Endodermal cell (in vitro differentiated cells): ENCODE measurements around the gene PARPBP. TPM values are rescaled to one million over a fixed set of nuclear protein-coding genes. Genes with fewer than 3 reads are reported as not detected.

Experiments
- DNase-seq: peaks from one replicate; pipeline ENCODE4 v3.0.0-alpha.2; 2017
- H3K27ac ChIP-seq: 2 replicates; pipeline ENCODE4 v1.5.1; 2013; ENCODE audit warnings: mild to moderate bottlenecking, low read depth, low read length, moderate library complexity
- H3K27me3 ChIP-seq: 2 replicates; pipeline ENCODE4 v1.6.1; 2013; ENCODE audit warnings: mild to moderate bottlenecking, low read length, moderate library complexity; ENCODE audit not compliant: insufficient read depth, control insufficient read depth, poor library complexity, severe bottlenecking
- H3K36me3 ChIP-seq: 2 replicates; pipeline ENCODE4 v1.7.0; 2013; ENCODE audit warnings: mild to moderate bottlenecking, low read length, moderate library complexity; ENCODE audit not compliant: control insufficient read depth, insufficient read depth
- H3K4me1 ChIP-seq: one replicate; pipeline ENCODE4 v1.7.0; 2013; ENCODE audit warnings: low read length; ENCODE audit not compliant: control insufficient read depth, insufficient read depth
- H3K4me3 ChIP-seq: 2 replicates; pipeline ENCODE4 v1.5.1; 2013; ENCODE audit warnings: mild to moderate bottlenecking, low read length, moderate library complexity
- H3K9ac ChIP-seq: 2 replicates; pipeline ENCODE4 v1.6.1; 2013; ENCODE audit warnings: mild to moderate bottlenecking, low read length, moderate library complexity; ENCODE audit not compliant: poor library complexity, severe bottlenecking; ENCODE audit errors: extremely low read depth
- H3K9me3 ChIP-seq: 2 replicates; pipeline ENCODE4 v1.6.1; 2013; ENCODE audit warnings: mild to moderate bottlenecking, low read length, moderate library complexity; ENCODE audit not compliant: control insufficient read depth
- H3K27ac Mint-ChIP-seq: 2 replicates; pipeline ENCODE4 v1.8.0; 2020; ENCODE audit warnings: mixed read lengths
- H3K27me3 Mint-ChIP-seq: 2 replicates; pipeline ENCODE4 v1.8.0; 2021; ENCODE audit warnings: mild to moderate bottlenecking, mixed read lengths; ENCODE audit not compliant: insufficient read depth
- H3K36me3 Mint-ChIP-seq: 2 replicates; pipeline ENCODE4 v1.8.0; 2020; ENCODE audit warnings: low read depth, mixed read lengths
- H3K4me1 Mint-ChIP-seq: 2 replicates; pipeline ENCODE4 v1.8.0; 2020; ENCODE audit warnings: mixed read lengths
- H3K4me3 Mint-ChIP-seq: 2 replicates; pipeline ENCODE4 v1.8.0; 2020; ENCODE audit warnings: mild to moderate bottlenecking, moderate library complexity, mixed read lengths
- H3K9me3 Mint-ChIP-seq: 2 replicates; pipeline ENCODE4 v1.8.0; 2020; ENCODE audit warnings: mild to moderate bottlenecking, mixed read lengths
- WGBS, 2 experiments: methylation state at CpG; one replicate each; pipeline versions ENCODE4 v1.1.5 to v1.1.7; 2013; ENCODE audit warnings: missing lambda C conversion rate in 2 of 2, mixed read lengths in 1 of 2; ENCODE audit not compliant: insufficient coverage in 1 of 2, insufficient read length in 1 of 2; 5-methylcytosine and 5-hydroxymethylcytosine counted together
- total RNA-seq, 2 donors: library from RNA; stranded (reverse); fragmentation: NEBNext Ultra II Directional in 1 of 2; extraction: Animal tissue kit (Norgen Biotek cat#: 25700) in 1 of 2; gene quantifications; 2 replicates in 1 of 2; 3 replicates in 1 of 2; pipeline ENCODE4 v1.2.1, GENCODE V29; 2021
- TF ChIP-seq, protein P1 (sequence below): fragments of 200-600 bp; sonication (generic); conservative IDR thresholded peaks from 2 replicates; pipeline ENCODE4 v1.5.0; 2021; ENCODE audit warnings: antibody characterized with exemption, mild to moderate bottlenecking

Gene PARPBP
- total RNA-seq, 2 donors from 2014 or later = 28.3 to 30.0 TPM

DNA sequence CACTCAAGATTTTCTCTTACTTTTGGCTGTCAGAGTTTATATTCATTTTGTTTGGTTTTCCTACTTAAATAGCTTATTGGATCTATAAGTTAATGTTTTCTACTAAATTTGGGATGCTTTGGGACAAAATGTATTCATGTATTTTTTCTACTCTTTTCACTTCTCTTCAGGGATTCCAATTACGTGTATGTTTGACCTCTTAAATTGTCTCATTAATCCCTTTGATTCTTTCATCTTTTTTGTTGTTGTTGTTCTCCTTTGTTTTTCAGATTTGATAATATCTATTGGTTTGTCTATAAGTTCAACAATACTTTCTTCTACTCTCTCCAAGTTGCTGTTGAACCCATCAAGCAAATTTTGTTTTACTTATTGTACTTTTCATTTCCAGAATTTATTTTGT is 43.4 kb downstream of the PARPBP start:
- TF ChIP-seq, protein P1, sequence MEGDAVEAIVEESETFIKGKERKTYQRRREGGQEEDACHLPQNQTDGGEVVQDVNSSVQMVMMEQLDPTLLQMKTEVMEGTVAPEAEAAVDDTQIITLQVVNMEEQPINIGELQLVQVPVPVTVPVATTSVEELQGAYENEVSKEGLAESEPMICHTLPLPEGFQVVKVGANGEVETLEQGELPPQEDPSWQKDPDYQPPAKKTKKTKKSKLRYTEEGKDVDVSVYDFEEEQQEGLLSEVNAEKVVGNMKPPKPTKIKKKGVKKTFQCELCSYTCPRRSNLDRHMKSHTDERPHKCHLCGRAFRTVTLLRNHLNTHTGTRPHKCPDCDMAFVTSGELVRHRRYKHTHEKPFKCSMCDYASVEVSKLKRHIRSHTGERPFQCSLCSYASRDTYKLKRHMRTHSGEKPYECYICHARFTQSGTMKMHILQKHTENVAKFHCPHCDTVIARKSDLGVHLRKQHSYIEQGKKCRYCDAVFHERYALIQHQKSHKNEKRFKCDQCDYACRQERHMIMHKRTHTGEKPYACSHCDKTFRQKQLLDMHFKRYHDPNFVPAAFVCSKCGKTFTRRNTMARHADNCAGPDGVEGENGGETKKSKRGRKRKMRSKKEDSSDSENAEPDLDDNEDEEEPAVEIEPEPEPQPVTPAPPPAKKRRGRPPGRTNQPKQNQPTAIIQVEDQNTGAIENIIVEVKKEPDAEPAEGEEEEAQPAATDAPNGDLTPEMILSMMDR = no peak
- Mint-ChIP-seq H3K27ac (no peak overlapping the region), H3K36me3 (peaks cover 6% of the 10 kb centered on the region), H3K27me3 (no peaks in the 10 kb centered on the region), H3K4me3 (no peak overlapping the region), H3K4me1 (no peaks in the 10 kb centered on the region), H3K9me3 (no peaks in the 10 kb centered on the region)
- Histone ChIP-seq H3K36me3 (no peaks in the 10 kb centered on the region), H3K4me1 (no peaks in the 10 kb centered on the region), H3K9ac (no peak overlapping the region), H3K9me3 (no peaks in the 10 kb centered on the region), H3K27me3 (no peaks in the 10 kb centered on the region), H3K4me3 (no peak overlapping the region), H3K27ac (no peak overlapping the region)
- DNase-seq = no peak
- 100% methylated on average over 1 of the region's 1 CpG; no CpG with 5 or more reads in 1 of the 2 experiments for WGBS, 2 experiments

DNA sequence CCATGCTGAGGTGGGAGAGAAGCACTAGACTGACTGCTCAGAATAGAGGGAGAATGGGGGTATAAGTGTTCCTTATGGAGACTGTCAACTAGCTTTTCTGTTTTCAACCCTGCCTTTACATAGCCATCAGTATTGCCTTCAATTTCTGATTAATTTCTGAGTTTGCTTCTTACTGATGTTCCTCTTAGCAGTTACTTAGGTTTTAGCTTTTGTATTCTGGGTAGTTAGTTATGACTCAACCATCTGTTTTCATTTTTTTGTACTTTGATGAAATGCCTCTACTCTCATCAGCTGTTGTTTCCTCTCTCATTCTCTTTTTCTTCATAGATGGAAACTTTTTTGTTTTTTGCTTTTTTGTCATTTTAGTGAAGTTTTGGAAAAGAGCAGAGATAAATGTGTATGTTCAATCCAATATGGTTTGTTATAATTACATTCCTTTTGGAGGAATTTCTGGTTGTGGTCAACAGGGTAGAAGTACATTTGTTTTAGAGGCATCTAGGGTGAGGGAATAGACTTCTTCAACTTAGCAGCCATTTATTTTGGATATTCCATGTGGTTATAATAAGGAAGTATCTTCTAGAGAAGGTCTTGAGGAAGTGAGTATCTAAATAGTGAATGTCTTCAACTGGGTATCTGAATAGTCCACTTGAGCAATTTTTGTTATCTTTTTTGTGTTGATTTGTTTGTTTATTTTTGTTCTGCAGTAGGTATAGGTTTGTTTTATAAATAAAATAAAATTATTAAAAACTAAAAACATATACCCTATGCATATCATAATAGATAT is 48.0 kb downstream of the PARPBP start:
- Histone ChIP-seq H3K9me3 (no peaks in the 10 kb centered on the region), H3K4me3 (no peak overlapping the region), H3K4me1 (no peaks in the 10 kb centered on the region), H3K27me3 (no peaks in the 10 kb centered on the region), H3K36me3 (peaks cover 12% of the 10 kb centered on the region), H3K27ac (no peak overlapping the region), H3K9ac (no peak overlapping the region)
- H3K9me3 Mint-ChIP-seq = no peaks in the 10 kb centered on the region
- H3K27ac Mint-ChIP-seq = no peak overlapping the region
- H3K36me3 Mint-ChIP-seq = peaks cover 4% of the 10 kb centered on the region
- no peak overlapping the region for H3K4me3 Mint-ChIP-seq
- no peaks in the 10 kb centered on the region for H3K27me3 Mint-ChIP-seq
- no peaks in the 10 kb centered on the region for H3K4me1 Mint-ChIP-seq
- TF ChIP-seq, protein P1 = no peak
- DNase-seq = no peak

DNA sequence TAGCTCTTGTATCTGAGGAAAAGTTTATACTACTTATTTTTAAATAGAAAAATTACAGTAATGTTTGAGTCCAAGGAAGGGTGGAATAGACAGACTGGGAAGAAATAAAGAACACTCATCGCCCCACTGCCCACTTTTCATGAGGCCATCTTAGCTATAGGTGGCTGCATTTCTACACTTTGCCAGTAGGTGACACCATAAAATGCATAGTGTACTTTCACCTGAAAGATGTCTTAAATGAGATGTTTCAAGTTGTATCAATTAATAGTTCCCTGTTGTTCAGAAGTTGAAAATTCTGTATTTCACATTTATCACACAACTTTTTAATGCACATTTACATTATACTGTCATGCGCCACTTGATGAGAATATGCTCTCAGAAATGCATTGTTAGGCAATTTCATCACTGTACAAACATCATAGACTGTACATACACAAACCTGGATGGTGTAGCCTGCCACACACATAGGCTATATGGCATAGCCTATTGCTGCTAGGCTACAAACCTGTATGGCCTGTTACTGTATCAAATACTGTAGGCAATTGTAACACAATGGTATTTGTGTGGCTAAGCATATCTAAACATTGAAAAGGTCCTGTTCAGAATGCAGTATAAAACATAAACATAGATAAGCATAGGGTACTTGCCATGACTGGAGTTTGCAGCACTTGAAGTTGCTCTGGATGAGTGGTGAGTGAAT is 50.1 kb downstream of the PARPBP start:
- Mint-ChIP-seq H3K36me3 (peaks cover 4% of the 10 kb centered on the region), H3K4me3 (no peak overlapping the region), H3K4me1 (no peaks in the 10 kb centered on the region), H3K27ac (no peak overlapping the region), H3K9me3 (no peaks in the 10 kb centered on the region), H3K27me3 (no peaks in the 10 kb centered on the region)
- TF ChIP-seq, protein P1 = peak; percentile 85
- H3K4me3 ChIP-seq = no peak overlapping the region
- no peaks in the 10 kb centered on the region for H3K9me3 ChIP-seq
- H3K36me3 ChIP-seq = peaks cover 12% of the 10 kb centered on the region
- no peak overlapping the region for H3K9ac ChIP-seq
- H3K27ac ChIP-seq = no peak overlapping the region
- DNase-seq = no peak
- H3K4me1 ChIP-seq = no peaks in the 10 kb centered on the region
- no peaks in the 10 kb centered on the region for H3K27me3 ChIP-seq
- WGBS, 2 experiments = 89% methylated on average over 2 of the region's 2 CpGs; no CpG with 5 or more reads in 1 of the 2 experiments
